Measurements from ENCODE around the gene KIF27.
"Not testable (repeated sequence)": the region's sequence is repeated elsewhere in the genome, so short reads cannot be mapped to it uniquely, and the experiment has no call there.

The KIF27 gene, protein sequence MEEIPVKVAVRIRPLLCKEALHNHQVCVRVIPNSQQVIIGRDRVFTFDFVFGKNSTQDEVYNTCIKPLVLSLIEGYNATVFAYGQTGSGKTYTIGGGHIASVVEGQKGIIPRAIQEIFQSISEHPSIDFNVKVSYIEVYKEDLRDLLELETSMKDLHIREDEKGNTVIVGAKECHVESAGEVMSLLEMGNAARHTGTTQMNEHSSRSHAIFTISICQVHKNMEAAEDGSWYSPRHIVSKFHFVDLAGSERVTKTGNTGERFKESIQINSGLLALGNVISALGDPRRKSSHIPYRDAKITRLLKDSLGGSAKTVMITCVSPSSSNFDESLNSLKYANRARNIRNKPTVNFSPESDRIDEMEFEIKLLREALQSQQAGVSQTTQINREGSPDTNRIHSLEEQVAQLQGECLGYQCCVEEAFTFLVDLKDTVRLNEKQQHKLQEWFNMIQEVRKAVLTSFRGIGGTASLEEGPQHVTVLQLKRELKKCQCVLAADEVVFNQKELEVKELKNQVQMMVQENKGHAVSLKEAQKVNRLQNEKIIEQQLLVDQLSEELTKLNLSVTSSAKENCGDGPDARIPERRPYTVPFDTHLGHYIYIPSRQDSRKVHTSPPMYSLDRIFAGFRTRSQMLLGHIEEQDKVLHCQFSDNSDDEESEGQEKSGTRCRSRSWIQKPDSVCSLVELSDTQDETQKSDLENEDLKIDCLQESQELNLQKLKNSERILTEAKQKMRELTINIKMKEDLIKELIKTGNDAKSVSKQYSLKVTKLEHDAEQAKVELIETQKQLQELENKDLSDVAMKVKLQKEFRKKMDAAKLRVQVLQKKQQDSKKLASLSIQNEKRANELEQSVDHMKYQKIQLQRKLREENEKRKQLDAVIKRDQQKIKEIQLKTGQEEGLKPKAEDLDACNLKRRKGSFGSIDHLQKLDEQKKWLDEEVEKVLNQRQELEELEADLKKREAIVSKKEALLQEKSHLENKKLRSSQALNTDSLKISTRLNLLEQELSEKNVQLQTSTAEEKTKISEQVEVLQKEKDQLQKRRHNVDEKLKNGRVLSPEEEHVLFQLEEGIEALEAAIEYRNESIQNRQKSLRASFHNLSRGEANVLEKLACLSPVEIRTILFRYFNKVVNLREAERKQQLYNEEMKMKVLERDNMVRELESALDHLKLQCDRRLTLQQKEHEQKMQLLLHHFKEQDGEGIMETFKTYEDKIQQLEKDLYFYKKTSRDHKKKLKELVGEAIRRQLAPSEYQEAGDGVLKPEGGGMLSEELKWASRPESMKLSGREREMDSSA (N-terminal part only)

DNA sequence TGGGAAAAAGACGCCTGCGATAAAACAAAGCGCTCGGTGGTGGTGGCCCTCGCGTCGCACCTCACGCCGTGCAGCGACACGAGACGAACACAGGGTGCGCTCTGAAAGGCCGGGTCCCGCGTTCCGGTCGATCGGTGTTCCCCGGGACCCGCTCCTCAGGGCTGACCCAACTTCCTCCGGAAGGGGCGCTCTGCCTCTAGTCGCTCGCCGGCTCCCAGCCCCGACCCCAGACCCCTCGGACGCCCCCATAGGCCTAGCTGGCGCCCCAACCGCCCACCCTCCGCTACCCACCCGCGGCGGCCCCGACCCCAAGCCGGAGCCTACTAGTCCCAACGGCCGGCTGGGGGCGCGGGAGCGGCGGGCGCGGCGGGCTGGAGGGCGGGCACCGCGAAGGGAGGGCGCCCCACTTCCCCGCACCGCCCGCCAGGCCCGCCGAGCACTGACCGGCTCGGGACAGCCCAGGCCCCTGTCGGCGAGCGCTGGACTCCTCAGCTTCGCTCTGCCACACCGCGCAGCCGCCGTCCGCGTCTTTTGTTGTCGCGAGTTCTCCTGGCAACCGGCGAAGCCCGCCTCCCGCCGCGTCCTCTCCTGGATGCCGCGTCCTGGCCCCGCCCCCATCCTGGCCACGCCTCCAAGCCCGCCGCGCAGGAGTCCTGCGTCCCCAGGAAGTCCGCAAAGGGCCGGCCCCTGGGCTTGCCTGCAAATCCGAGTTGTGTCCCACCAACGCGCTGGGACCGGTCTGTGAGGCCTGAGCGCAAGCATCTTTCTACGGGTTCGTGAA lies at the start of gene KIF27:
KIF27 (minus strand) TSS at position 506 of the 781 bp plus-strand sequence. CDS start 5,841 bp downstream, outside the sequence.
- peak; percentile 69 for DNase-seq (ENCODE audit: low read depth)

DNA sequence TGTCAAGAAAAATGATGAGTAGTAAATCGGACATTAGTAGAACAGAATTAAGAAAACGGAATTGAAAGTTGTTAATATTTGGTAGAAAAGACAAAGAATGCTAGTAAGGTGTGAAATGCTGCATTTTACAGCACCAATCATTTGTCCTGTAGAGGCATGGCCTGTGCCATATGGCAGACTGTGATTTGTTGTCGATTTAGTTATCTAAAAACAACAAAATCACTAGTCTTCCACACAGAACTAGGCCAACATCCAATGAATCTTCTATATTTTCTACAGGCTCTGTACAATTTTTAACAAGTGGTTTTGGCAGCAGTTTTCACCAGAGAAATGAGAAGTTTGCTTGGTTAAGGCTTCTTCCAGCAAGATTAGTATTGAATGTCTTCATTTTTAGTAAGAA lies 48.4 kb upstream of the KIF27 start:
- DNase-seq (ENCODE audit: low read depth): no peak

GRCh38 chr9:83967073-83967472 lies 45.8 kb upstream of the KIF27 start:
- no peak for DNase-seq (ENCODE audit: low read depth)

GRCh38 chr9:83966209-83966582 lies 45.0 kb upstream of the KIF27 start:
- DNase-seq (ENCODE audit: low read depth): no peak

- DNase-seq (ENCODE audit: low read depth): no peak
These were observed 44.3 kb upstream of the KIF27 start for GRCh38 chr9:83965350-83966208.

- no peak for DNase-seq (ENCODE audit: low read depth)
These were observed 43.7 kb upstream of the KIF27 start for GRCh38 chr9:83964973-83965349.

- DNase-seq (ENCODE audit: low read depth): no peak
These were observed 40.9 kb upstream of the KIF27 start for GRCh38 chr9:83962165-83962564.

- no peak for DNase-seq (ENCODE audit: low read depth)
These were observed 39.8 kb upstream of the KIF27 start for GRCh38 chr9:83960991-83961390.

- DNase-seq (ENCODE audit: low read depth): peak; percentile 62
These were observed 37.8 kb upstream of the KIF27 start for GRCh38 chr9:83959061-83959460.

GRCh38 chr9:83957248-83957513 lies 35.9 kb upstream of the KIF27 start:
- DNase-seq (ENCODE audit: low read depth): no peak

DNA sequence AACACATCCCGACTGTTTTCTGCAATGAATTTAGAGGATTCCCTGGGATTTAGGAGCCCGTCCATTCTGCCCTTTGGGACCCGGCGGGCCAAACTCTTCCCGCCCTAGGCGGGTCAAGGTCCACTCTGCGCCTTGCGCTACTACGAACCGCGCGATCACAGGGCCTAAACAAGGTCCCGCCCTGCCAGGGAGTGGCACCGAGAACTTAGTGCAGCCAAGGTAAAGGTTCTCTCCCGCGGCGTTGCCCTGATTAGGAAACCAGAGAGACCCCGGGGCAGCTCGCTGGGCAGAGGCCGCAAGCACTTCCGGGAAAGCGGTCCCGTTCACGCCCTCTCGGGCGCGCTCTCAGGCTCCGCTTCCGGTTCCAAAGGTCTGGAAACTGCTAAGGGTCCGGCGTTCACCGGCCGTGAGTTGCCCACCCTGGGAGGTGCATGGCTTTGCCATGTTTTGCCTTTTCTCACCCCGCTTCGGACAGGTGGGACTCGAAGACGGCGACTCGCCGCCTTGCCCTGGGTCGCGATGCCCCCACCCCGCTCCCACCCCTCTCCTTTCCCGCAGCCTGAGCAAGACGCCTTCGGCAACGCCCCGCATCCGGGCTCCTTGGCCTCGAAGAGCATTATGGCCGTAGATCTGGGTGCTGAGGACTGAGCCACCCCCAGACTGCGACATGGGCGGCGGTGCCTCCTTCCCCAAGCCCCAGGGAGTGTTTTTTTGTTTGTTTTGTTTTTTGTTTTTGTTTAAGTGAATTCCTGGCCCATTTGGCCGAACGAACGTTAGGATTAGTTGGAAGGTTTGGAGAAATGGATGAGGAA lies 35.4 kb upstream of the KIF27 start:
- no peak for DNase-seq (ENCODE audit: low read depth)

DNA sequence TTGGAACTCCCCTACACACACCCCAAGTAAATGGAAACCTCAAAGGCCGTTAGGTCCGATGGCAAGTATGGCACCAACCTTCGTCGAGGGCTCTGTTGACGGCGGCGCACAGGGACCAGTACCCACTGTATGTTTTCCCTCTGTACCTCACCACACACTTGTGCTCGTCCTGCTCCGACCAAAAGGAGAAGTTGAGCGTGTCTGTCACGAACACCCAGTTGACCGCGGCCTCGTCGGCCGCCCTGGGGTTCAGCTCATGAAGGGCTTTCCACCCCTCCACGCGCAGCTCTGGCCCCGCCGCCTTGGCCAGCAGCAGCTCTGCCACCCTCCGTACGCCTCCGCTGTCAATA lies 34.8 kb upstream of the KIF27 start:
- DNase-seq (ENCODE audit: low read depth): no peak

- not testable (repeated sequence) for DNase-seq (ENCODE audit: low read depth)
These were observed 26.9 kb upstream of the KIF27 start for GRCh38 chr9:83948096-83948495.

- DNase-seq (ENCODE audit: low read depth): no peak
These were observed 19.5 kb upstream of the KIF27 start for GRCh38 chr9:83940590-83941303.

DNA sequence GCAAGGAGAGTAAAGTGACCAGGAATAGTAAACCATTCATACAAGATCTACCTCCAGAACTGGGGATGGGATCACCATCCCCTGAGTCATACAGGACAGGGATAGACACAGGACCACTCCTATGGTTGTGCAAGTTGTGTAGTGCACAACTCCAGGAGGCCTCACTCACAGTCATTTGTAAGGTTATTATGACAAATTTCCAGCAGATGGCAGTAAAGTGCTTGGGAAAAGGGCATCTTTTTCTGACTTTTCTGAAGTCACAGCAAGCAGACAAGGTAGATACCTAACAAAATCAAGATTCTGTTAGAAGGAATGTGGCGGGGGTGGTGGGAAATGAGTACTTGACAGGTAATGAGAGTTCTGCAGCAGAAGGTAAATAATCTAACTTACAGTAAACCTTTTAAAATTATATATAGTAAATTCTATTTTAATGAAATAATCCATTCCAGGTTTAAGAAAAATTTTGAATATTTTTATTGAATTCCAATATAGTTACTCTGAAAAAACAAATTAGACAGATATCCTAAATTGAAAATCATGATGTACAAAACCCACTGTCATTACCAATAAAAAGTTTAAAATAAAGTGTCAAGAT lies 16.7 kb upstream of the KIF27 start:
- no peak for DNase-seq (ENCODE audit: low read depth)

DNA sequence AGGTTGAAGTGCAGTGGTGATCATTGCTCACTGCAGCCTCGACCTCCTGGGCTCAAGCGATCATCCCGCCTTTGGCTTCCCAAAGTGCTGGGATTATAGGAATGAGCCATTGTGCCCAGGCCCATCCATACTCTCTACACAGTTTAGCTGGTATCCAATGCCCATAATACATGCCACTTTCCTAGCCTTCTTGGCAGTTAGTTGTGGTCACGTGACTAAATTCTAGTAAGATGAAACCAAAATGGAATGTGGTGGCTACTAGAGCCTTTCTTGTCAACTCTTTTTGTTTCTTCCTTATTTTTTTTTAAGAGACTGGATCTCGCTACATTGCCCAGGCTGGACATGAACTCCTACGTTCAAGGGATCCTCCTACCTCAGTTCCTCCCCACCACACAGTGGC lies 15.3 kb upstream of the KIF27 start:
- no peak for DNase-seq (ENCODE audit: low read depth)

GRCh38 chr9:83935276-83935935 lies 14.2 kb upstream of the KIF27 start:
- DNase-seq (ENCODE audit: low read depth): no peak

GRCh38 chr9:83934569-83935275 lies 13.5 kb upstream of the KIF27 start:
- DNase-seq (ENCODE audit: low read depth): no peak
